SK-N-SH (cell line): ENCODE measurements around the gene MAPK8IP3. TPM values are rescaled to one million over a fixed set of nuclear protein-coding genes. Genes with fewer than 3 reads are reported as not detected.

ENCODE experiments used
- CTCF ChIA-PET: fragments of 300-600, 350-600 bp; formaldehyde crosslinking; extraction: SDS; loops from one replicate; lab custom pipeline; 2021; lab: Yijun Ruan, JAX
- POLR2A ChIA-PET: fragments of 350-600 bp; sonication (Branson Sonifier 250); formaldehyde crosslinking; extraction: SDS; loops from one replicate; lab custom pipeline; 2020; ENCODE audit warnings: antibody characterized with exemption, inconsistent platforms; lab: Yijun Ruan, JAX
- DNase-seq: peaks from one replicate; pipeline ENCODE4 v3.0.0; 2012
- H2AFZ ChIP-seq: fragments of 200-600 bp; sonication (generic); 2 replicates; pipeline ENCODE4 v1.8.1; 2016; ENCODE audit warnings: antibody characterized with exemption, mild to moderate bottlenecking, low read depth
- H3F3A ChIP-seq: fragments of 200-600 bp; sonication (generic); replicated peaks from 2 replicates; pipeline ENCODE3; 2016; ENCODE audit warnings: antibody characterized with exemption, mild to moderate bottlenecking; ENCODE audit not compliant: insufficient read depth
- H3K27ac ChIP-seq, 2 experiments: fragments of 200-500 bp in 1 of 2; fragments of 200-600 bp in 1 of 2; sonication (Bioruptor generic) in 1 of 2; sonication (generic), shearing (Covaris generic) in 1 of 2; 2 replicates each; pipeline versions ENCODE4 v1.5.1 to v1.6.1; 2014 to 2016; ENCODE audit warnings: low read depth in 2 of 2, inconsistent platforms in 1 of 2, low read length in 1 of 2, mild to moderate bottlenecking in 1 of 2, mixed read lengths in 1 of 2
- H3K27me3 ChIP-seq: fragments of 200-600 bp; sonication (generic), shearing (Covaris generic); 2 replicates; pipeline ENCODE4 v1.6.1; 2016; ENCODE audit warnings: mixed run types; ENCODE audit not compliant: insufficient read depth
- H3K36me3 ChIP-seq, 2 experiments: fragments of 200-500 bp in 1 of 2; fragments of 200-600 bp in 1 of 2; sonication (Bioruptor generic) in 1 of 2; sonication (generic) in 1 of 2; replicated peaks in 1 of 2; 2 replicates each; pipeline versions ENCODE3 to v1.5.1; 2014 to 2016; ENCODE audit warnings: low read length in 1 of 2, mild to moderate bottlenecking in 1 of 2; ENCODE audit not compliant: insufficient read depth in 2 of 2, control insufficient read depth in 1 of 2
- H3K4me1 ChIP-seq, 2 experiments: fragments of 200-500 bp in 1 of 2; fragments of 200-600 bp in 1 of 2; sonication (Bioruptor generic) in 1 of 2; sonication (generic), shearing (Covaris generic) in 1 of 2; 2 replicates each; pipeline versions ENCODE4 v1.5.1 to v1.6.1; 2014 to 2016; ENCODE audit warnings: low read depth in 1 of 2, low read length in 1 of 2, mixed run types in 1 of 2; ENCODE audit not compliant: insufficient read depth in 2 of 2, control insufficient read depth in 1 of 2
- H3K4me2 ChIP-seq: fragments of 200-600 bp; sonication (generic), shearing (Covaris generic); 2 replicates; pipeline ENCODE4 v1.6.1; 2017; ENCODE audit warnings: mixed run types
- H3K4me3 ChIP-seq, 2 experiments: fragments of 200-500 bp in 1 of 2; fragments of 200-600 bp in 1 of 2; sonication (Bioruptor generic) in 1 of 2; sonication (generic), shearing (Covaris generic) in 1 of 2; 2 replicates each; pipeline versions ENCODE4 v1.5.1 to v1.8.1; 2014 to 2016; ENCODE audit warnings: low read depth in 2 of 2, inconsistent platforms in 1 of 2, low read length in 1 of 2, mild to moderate bottlenecking in 1 of 2, mixed read lengths in 1 of 2, moderate library complexity in 1 of 2
- H3K79me2 ChIP-seq: fragments of 200-600 bp; sonication (generic); 2 replicates; pipeline ENCODE4 v1.8.1; 2017; ENCODE audit warnings: mild to moderate bottlenecking; ENCODE audit not compliant: insufficient read depth
- H3K9ac ChIP-seq: fragments of 200-600 bp; sonication (generic); 2 replicates; pipeline ENCODE4 v1.6.1; 2017; ENCODE audit warnings: mixed run types
- H3K9me2 ChIP-seq: fragments of 200-600 bp; sonication (generic); 2 replicates; pipeline ENCODE4 v1.6.1; 2017; ENCODE audit warnings: mixed run types
- H3K9me3 ChIP-seq: fragments of 200-600 bp; sonication (generic); 2 replicates; pipeline ENCODE4 v1.6.1; 2017; ENCODE audit warnings: mixed run types, mild to moderate bottlenecking, moderate library complexity
- H4K20me1 ChIP-seq: fragments of 200-600 bp; sonication (generic); 2 replicates; pipeline ENCODE4 v1.6.1; 2017; ENCODE audit warnings: mild to moderate bottlenecking, mixed run types; ENCODE audit not compliant: insufficient read depth
- RFX5 ChIP-seq: IDR thresholded peaks from 2 replicates; pipeline ENCODE4 v1.6.1; 2012; ENCODE audit warnings: mild to moderate bottlenecking, improper control_type of control experiment, low read length
- WGBS: methylation state at CpG from one replicate; pipeline ENCODE4 v1.1.6; 2017; ENCODE audit warnings: low lambda C conversion rate; 5-methylcytosine and 5-hydroxymethylcytosine counted together
- polyA plus RNA-seq, 3 experiments: library from polyadenylated mRNA; depleted of rRNA; stranded (reverse); fragments of >200 nt; gene quantifications; 2 replicates each; pipeline ENCODE4 v1.2.3, GENCODE V29; 2012
- TF ChIP-seq, protein P1 (sequence below): IDR thresholded peaks from 2 replicates; pipeline ENCODE4 v1.4.0; 2012; ENCODE audit warnings: low read depth
- TF ChIP-seq, protein P2 (sequence below): fragments of 200-600 bp; sonication (generic); IDR thresholded peaks from 2 replicates; pipeline ENCODE4 v1.6.1; 2017; ENCODE audit warnings: antibody characterized with exemption, mild to moderate bottlenecking, moderate library complexity

The MAPK8IP3 gene
- polyA plus RNA-seq, 1 of the 3 experiments (the other 2 are of a cell fraction) = 57.3 TPM

DNA sequence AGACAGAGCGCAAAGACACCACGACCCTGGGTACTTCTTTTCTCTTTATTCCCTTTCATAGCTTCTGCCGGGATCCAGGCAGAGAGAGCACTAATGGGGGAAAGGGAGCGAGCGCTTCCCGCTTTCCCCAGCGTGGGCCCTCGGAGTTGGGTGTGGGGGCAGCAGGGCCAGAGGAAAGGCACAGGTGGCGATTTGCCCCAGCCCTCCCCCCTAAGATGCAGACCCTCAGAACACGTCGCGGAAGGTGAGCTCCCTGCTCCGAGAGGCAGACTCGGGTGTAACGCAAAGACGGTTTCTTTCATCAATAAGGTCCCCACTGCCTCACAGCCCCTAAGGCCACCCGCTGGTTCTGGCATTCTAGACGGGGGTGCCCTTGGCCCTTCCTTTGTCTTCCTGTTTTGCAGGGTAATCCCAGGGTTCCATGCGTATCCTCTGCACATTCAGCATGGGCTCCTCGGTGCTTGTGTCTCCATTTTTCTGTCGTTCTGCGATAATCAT, 65.9 kb downstream of the MAPK8IP3 start:
- H3K36me3 ChIP-seq = peaks cover 6 to 41% of the 10 kb centered on the region in 2 experiments
- no peak overlapping the region for H2AFZ ChIP-seq
- 0 out of 2 replicates have a peak, but pooled peaks cover 11% of the 10 kb centered on the region for H4K20me1 ChIP-seq
- H3F3A ChIP-seq = peaks cover 11% of the 10 kb centered on the region
- TF ChIP-seq RFX5 = no peak
- TF ChIP-seq, protein P1, sequence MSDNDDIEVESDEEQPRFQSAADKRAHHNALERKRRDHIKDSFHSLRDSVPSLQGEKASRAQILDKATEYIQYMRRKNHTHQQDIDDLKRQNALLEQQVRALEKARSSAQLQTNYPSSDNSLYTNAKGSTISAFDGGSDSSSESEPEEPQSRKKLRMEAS = 0 out of 2 replicates have a peak, but pooled peaks have one; percentile 3
- H3K4me3 ChIP-seq = peak overlapping the region; percentile 90 to 91
- H3K9me3 ChIP-seq = no peaks in the 10 kb centered on the region
- peaks cover 31% of the 10 kb centered on the region for H3K79me2 ChIP-seq
- peak overlapping the region; percentile 95 for H3K4me2 ChIP-seq
- no peaks in the 10 kb centered on the region for H3K27me3 ChIP-seq
- POLR2A ChIA-PET = interaction anchor here (1.2 to 3.8 kb wide), 3 partner anchors 10 to 200 kb away, joined by 5 to 24 read pairs (median 5); partner anchors contain the start of genes JPT2, NUBP2, SPSB3 and TBL3
- peak overlapping the region; percentile 78 to 92; a peak in 3 of 4 replicates for H3K27ac ChIP-seq
- CTCF ChIA-PET = interaction anchor here (0.6 to 4.4 kb wide), 4 partner anchors 9 to 887 kb away, joined by 3 to 40 read pairs (median 8); partner anchors contain the start of genes MAPK8IP3, NUBP2 and SPSB3
- 17% methylated on average over 20 of the region's 22 CpGs for WGBS
- DNase-seq = no peak
- H3K4me1 ChIP-seq = peaks cover 0 to 32% of the 10 kb centered on the region in 2 experiments; a peak in 2 of 4 replicates
- no peaks in the 10 kb centered on the region for H3K9me2 ChIP-seq
- H3K9ac ChIP-seq = peak overlapping the region; percentile 93; the same call in 1 of the 2 replicates

DNA sequence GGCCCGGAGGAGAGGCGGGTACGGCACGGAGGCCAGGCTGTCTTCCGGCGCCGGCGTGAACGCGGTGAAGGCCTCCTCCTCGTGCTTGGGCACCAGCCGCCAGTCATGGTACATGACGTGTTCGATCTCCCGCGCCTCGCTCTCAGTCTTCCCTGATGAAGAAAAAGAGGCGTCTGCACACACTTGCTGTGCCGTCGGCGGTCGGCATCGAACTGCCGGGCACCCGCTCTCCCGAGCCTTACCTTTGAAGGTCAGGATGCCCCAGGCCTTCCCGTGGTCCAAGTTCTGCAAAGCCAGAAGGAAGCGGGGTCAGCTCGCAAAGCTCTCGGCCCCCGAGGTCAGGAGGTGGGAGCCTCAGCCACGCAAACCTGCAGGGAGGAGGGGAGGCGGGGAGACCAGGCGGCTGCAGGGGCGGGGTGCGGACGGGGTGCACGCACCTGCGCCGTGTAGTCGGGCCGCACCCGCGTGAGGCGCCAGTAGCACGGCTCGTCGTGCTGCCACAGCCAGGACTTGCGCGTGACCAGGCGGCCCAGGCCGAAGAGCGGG, 66.4 kb downstream of the MAPK8IP3 start, which contains the start of gene EME2:
EME2 (plus strand) TSS at position 449 of the 546 bp plus-strand sequence. CDS start 418 bp downstream, outside the sequence.
- no peaks in the 10 kb centered on the region for H3K27me3 ChIP-seq
- no peaks in the 10 kb centered on the region for H3K9me3 ChIP-seq
- TF ChIP-seq, protein P2, sequence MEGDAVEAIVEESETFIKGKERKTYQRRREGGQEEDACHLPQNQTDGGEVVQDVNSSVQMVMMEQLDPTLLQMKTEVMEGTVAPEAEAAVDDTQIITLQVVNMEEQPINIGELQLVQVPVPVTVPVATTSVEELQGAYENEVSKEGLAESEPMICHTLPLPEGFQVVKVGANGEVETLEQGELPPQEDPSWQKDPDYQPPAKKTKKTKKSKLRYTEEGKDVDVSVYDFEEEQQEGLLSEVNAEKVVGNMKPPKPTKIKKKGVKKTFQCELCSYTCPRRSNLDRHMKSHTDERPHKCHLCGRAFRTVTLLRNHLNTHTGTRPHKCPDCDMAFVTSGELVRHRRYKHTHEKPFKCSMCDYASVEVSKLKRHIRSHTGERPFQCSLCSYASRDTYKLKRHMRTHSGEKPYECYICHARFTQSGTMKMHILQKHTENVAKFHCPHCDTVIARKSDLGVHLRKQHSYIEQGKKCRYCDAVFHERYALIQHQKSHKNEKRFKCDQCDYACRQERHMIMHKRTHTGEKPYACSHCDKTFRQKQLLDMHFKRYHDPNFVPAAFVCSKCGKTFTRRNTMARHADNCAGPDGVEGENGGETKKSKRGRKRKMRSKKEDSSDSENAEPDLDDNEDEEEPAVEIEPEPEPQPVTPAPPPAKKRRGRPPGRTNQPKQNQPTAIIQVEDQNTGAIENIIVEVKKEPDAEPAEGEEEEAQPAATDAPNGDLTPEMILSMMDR = no peak
- TF ChIP-seq, protein P1 = 0 out of 2 replicates have a peak, but pooled peaks have one; percentile 18
- peak; percentile 52 for DNase-seq
- H3K79me2 ChIP-seq = peaks cover 31% of the 10 kb centered on the region
- peaks cover 0 to 32% of the 10 kb centered on the region in 2 experiments; a peak in 2 of 4 replicates for H3K4me1 ChIP-seq
- H3K36me3 ChIP-seq = peaks cover 6 to 41% of the 10 kb centered on the region in 2 experiments
- H3K4me3 ChIP-seq = peak within 1 kb of the TSS; percentile 90 to 91
- H4K20me1 ChIP-seq = 0 out of 2 replicates have a peak, but pooled peaks cover 11% of the 10 kb centered on the region
- ChIA-PET CTCF (interaction anchor here (0.6 to 4.4 kb wide), 9 partner anchors 9 to 410 kb away, joined by 3 to 40 read pairs (median 3); partner anchors contain the start of genes FAHD1, HAGH, MAPK8IP3 and NUBP2), POLR2A (interaction anchor here (0.6 to 3.8 kb wide), 5 partner anchors 10 to 382 kb away, joined by 3 to 24 read pairs (median 5); partner anchors contain the start of genes JPT2, MAPK8IP3, NUBP2 and SPSB3)
- peak within 1 kb of the TSS; percentile 95 for H3K4me2 ChIP-seq
- 2% methylated on average over 33 of the region's 53 CpGs for WGBS
- H3K9me2 ChIP-seq = no peaks in the 10 kb centered on the region
- no peak within 1 kb of the TSS for H2AFZ ChIP-seq
- H3F3A ChIP-seq = peaks cover 11% of the 10 kb centered on the region
- H3K9ac ChIP-seq = peak within 1 kb of the TSS; percentile 93
- H3K27ac ChIP-seq = peak within 1 kb of the TSS; percentile 78 to 92
